GM10847 (cell line): ENCODE measurements around the gene HPSE2.

Experiments used
- POLR2A ChIP-seq: IDR thresholded peaks from 2 replicates; pipeline ENCODE4 v1.6.1; 2011; ENCODE audit not compliant: insufficient read length; ENCODE audit errors: extremely low read depth

Gene HPSE2

GRCh38 chr10:98419469-98420261 lies 816.0 kb downstream of the HPSE2 start:
- TF ChIP-seq POLR2A: no peak

- no peak for TF ChIP-seq POLR2A
These were observed 816.8 kb downstream of the HPSE2 start for GRCh38 chr10:98418665-98419468.

- TF ChIP-seq POLR2A: no peak
These were observed 817.5 kb downstream of the HPSE2 start for GRCh38 chr10:98417973-98418664.

- no peak for TF ChIP-seq POLR2A
These were observed 818.1 kb downstream of the HPSE2 start for GRCh38 chr10:98417481-98417959.

GRCh38 chr10:98416606-98417388 lies 818.9 kb downstream of the HPSE2 start:
- TF ChIP-seq POLR2A: no peak

GRCh38 chr10:98415731-98416119 lies 819.9 kb downstream of the HPSE2 start:
- TF ChIP-seq POLR2A: no peak

- no peak for TF ChIP-seq POLR2A
These were observed 820.5 kb downstream of the HPSE2 start, which contains the start of gene PYROXD2 for GRCh38 chr10:98414932-98415730. Gene PYROXD2, minus strand, starts transcription at chr10:98415182. Its CDS starts 47 bp downstream, at chr10:98415135.

GRCh38 chr10:98414578-98414931 lies 821.1 kb downstream of the HPSE2 start:
- TF ChIP-seq POLR2A: no peak

GRCh38 chr10:98411768-98412167 lies 823.9 kb downstream of the HPSE2 start:
- no peak for TF ChIP-seq POLR2A

- TF ChIP-seq POLR2A: no peak
These were observed 824.5 kb downstream of the HPSE2 start for GRCh38 chr10:98411166-98411565.

GRCh38 chr10:98410759-98411158 lies 824.9 kb downstream of the HPSE2 start:
- no peak for TF ChIP-seq POLR2A

- no peak for TF ChIP-seq POLR2A
These were observed 825.4 kb downstream of the HPSE2 start for GRCh38 chr10:98410135-98410743.

GRCh38 chr10:98408799-98409198 lies 826.9 kb downstream of the HPSE2 start:
- TF ChIP-seq POLR2A: no peak
